BLaER1 treated with 17β-estradiol and CSF1 and Interleukin-3, amounts not matched to agents 10 nM and 100 nM (cell line): ENCODE results near the gene MICAL3.
"Not testable (repeated sequence)": the region's sequence is repeated elsewhere in the genome, so short reads cannot be mapped to it uniquely, and the experiment has no call there.

Source experiments
- H3K27ac ChIP-seq, 11 experiments: shearing (Covaris generic); formaldehyde crosslinking; 2 replicates each; pipeline ENCODE4 v1.8.1; 2022
- H3K27me3 ChIP-seq, 11 experiments: shearing (Covaris generic); formaldehyde crosslinking; 2 replicates each; pipeline ENCODE4 v1.8.1; 2022
- H3K36me3 ChIP-seq, 11 experiments: shearing (Covaris generic); formaldehyde crosslinking; 2 replicates each; pipeline ENCODE4 v1.8.1; 2022
- H3K4me1 ChIP-seq, 10 experiments: shearing (Covaris generic); formaldehyde crosslinking; 2 replicates each; pipeline ENCODE4 v1.8.1; 2022
- H3K4me2 ChIP-seq, 11 experiments: shearing (Covaris generic); formaldehyde crosslinking; 2 replicates each; pipeline ENCODE4 v1.8.1; 2022
- H3K4me3 ChIP-seq, 10 experiments: shearing (Covaris generic); formaldehyde crosslinking; 2 replicates each; pipeline ENCODE4 v1.8.1; 2022
- H3K9ac ChIP-seq, 11 experiments: shearing (Covaris generic); formaldehyde crosslinking; 2 replicates each; pipeline ENCODE4 v1.8.1; 2022
- H3K9me3 ChIP-seq, 11 experiments: shearing (Covaris generic); formaldehyde crosslinking; replicated peaks in 1 of 11; 2 replicates each; pipeline ENCODE4 v1.8.1; 2022
- H4K20me1 ChIP-seq, 11 experiments: shearing (Covaris generic); formaldehyde crosslinking; 2 replicates each; pipeline ENCODE4 v1.8.1; 2022
- Cebpa-rat ChIP-seq, 11 experiments: shearing (Covaris generic); IDR thresholded peaks; 2 replicates each; pipeline ENCODE4 v1.8.1; 2022

Gene MICAL3

DNA sequence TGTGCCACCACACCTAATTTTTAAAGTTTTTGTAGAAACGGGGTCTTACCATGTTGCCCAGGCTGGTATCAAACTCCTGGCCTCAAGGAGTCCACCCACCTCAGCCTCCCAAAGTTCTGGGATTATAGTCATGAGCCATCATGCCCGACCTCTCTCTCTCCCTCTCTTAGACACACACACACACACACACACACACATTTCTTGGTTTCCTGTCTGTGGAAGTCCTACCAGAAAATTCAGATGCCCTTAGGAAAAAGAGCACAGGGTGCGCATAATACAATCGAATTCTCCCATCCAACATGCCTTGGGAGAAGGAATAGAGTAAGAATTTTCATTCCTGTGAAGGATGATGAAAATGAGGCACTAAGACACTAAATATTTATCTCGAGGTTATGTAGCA, 10.4 kb downstream of the MICAL3 start:
- H3K9me3 ChIP-seq: no peaks in the 10 kb centered on the region
- H3K27ac ChIP-seq: no peak overlapping the region
- no peak overlapping the region for H3K4me2 ChIP-seq
- no peaks in the 10 kb centered on the region for H3K36me3 ChIP-seq
- no peak overlapping the region for H3K4me3 ChIP-seq
- no peak for TF ChIP-seq Cebpa-rat (IDR thresholded peaks at IDR 0.05)
- H3K27me3 ChIP-seq: no peaks in the 10 kb centered on the region
- H3K9ac ChIP-seq: no peak overlapping the region
- no peaks in the 10 kb centered on the region for H4K20me1 ChIP-seq
- H3K4me1 ChIP-seq: peaks cover 0 to 11% (median 6%) of the 10 kb centered on the region in 10 experiments; a peak in 8 of 20 replicates

DNA sequence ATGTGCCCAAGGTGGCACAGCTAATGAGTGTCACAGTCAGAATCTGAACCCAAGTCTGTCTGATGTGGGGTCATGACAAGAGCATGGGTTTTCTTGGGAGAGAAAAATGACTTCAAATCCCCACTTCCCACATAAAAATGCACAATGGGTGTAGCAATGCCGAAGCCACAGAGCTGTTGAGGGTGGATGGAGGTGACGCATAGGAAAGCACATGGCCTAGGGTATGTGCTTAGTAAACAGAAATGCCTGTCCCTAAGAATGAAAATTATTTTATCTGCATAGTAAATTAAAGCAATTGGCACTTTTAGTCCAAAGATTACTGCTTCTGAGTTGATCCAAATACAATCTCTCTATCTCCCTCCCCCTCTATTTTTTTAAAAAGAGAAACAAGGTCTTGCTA, 10.9 kb downstream of the MICAL3 start:
- no peak overlapping the region for H3K9ac ChIP-seq
- H3K9me3 ChIP-seq: no peaks in the 10 kb centered on the region
- no peak for TF ChIP-seq Cebpa-rat (IDR thresholded peaks at IDR 0.05)
- H3K27ac ChIP-seq: no peak overlapping the region
- H3K4me2 ChIP-seq: no peak overlapping the region
- peaks cover 0 to 11% (median 6%) of the 10 kb centered on the region in 10 experiments; a peak in 10 of 20 replicates for H3K4me1 ChIP-seq
- H3K27me3 ChIP-seq: no peaks in the 10 kb centered on the region
- H4K20me1 ChIP-seq: no peaks in the 10 kb centered on the region
- no peak overlapping the region for H3K4me3 ChIP-seq
- no peaks in the 10 kb centered on the region for H3K36me3 ChIP-seq

DNA sequence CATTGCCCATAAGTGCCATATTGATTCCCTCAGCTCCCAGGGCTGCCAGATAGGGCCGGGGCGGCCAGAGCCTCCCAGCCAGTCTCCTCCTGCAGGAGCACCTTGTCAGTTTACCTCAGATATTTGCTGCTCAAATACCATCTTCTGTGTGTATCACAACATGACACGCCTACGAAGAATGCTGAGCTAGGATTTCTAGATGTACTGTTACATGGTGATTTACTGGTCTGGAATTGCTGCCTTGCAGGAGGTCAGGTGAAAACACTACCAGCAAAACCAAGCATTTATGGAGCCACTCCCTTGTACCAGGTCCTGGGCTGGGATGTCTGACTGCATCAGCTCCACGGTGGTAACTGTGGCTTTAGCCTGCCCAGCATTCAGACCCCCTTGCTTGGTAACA, 11.8 kb downstream of the MICAL3 start:
- no peak overlapping the region for H3K27ac ChIP-seq
- TF ChIP-seq Cebpa-rat (IDR thresholded peaks at IDR 0.05): no peak
- H3K4me2 ChIP-seq: no peak overlapping the region
- no peaks in the 10 kb centered on the region for H3K27me3 ChIP-seq
- H3K4me3 ChIP-seq: no peak overlapping the region
- no peaks in the 10 kb centered on the region for H3K36me3 ChIP-seq
- no peak overlapping the region for H3K9ac ChIP-seq
- H3K9me3 ChIP-seq: no peaks in the 10 kb centered on the region; a peak in 1 of 22 replicates
- no peaks in the 10 kb centered on the region for H4K20me1 ChIP-seq
- H3K4me1 ChIP-seq: peaks cover 0 to 11% (median 6%) of the 10 kb centered on the region in 10 experiments; a peak in 10 of 20 replicates

DNA sequence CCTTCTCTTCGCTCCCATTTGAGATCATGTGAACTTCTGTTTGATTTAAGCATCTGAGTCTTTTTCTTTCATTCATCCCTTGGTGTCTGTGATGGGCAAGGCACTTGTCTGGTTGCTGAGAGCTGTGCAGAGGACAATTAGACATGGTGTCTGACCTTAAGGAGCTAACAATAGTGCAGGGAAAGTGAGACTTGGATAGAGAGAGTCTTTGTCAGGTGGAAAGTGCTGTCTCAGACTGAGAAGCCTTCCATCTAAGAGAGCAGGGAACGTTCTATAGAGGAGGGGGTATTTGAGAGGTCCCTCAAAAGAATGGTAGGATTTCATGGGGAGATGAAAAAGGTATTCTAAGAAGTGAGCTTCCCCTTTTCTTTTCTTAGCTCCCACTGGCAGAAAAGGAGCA, 14.1 kb downstream of the MICAL3 start:
- Histone ChIP-seq H3K4me2 (peak overlapping the region in 5 of 11 experiments; percentile 4 to 28 (median 12); a peak in 3 of 22 replicates), H4K20me1 (no peaks in the 10 kb centered on the region), H3K36me3 (no peaks in the 10 kb centered on the region), H3K9me3 (no peaks in the 10 kb centered on the region; a peak in 1 of 22 replicates), H3K4me1 (peaks cover 4 to 25% (median 17%) of the 10 kb centered on the region in 10 experiments), H3K27me3 (no peaks in the 10 kb centered on the region), H3K4me3 (no peak overlapping the region), H3K9ac (no peak overlapping the region), H3K27ac (no peak overlapping the region)
- TF ChIP-seq Cebpa-rat (IDR thresholded peaks at IDR 0.05): no peak

DNA sequence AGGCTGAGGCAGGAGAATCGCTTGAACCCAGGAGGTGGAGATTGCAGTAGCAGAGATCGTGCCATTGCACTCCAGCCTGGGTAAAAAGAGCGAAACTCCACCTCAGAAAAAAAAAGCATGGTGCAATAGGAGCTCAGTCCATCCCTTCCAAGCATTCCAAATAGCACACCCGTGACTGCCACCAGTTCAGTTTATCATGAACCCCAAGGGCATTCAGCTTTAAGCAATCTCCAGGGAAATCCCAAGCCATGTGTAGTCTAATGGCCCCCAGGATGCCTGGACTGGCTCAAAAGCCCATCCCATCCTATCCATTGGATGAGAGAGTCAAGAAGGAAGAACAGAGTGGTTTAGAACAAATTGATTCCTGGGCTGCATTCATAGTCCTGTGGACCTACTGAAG, 16.2 kb downstream of the MICAL3 start:
- Histone ChIP-seq H3K27me3 (no peaks in the 10 kb centered on the region), H3K4me2 (no peak overlapping the region; a peak in 1 of 22 replicates), H3K4me3 (no peak overlapping the region), H3K9ac (no peak overlapping the region), H4K20me1 (no peaks in the 10 kb centered on the region), H3K36me3 (no peaks in the 10 kb centered on the region), H3K4me1 (peaks cover 13 to 46% (median 37%) of the 10 kb centered on the region in 10 experiments), H3K27ac (no peak overlapping the region), H3K9me3 (no peaks in the 10 kb centered on the region; a peak in 1 of 22 replicates)
- no peak for TF ChIP-seq Cebpa-rat (IDR thresholded peaks at IDR 0.05)

DNA sequence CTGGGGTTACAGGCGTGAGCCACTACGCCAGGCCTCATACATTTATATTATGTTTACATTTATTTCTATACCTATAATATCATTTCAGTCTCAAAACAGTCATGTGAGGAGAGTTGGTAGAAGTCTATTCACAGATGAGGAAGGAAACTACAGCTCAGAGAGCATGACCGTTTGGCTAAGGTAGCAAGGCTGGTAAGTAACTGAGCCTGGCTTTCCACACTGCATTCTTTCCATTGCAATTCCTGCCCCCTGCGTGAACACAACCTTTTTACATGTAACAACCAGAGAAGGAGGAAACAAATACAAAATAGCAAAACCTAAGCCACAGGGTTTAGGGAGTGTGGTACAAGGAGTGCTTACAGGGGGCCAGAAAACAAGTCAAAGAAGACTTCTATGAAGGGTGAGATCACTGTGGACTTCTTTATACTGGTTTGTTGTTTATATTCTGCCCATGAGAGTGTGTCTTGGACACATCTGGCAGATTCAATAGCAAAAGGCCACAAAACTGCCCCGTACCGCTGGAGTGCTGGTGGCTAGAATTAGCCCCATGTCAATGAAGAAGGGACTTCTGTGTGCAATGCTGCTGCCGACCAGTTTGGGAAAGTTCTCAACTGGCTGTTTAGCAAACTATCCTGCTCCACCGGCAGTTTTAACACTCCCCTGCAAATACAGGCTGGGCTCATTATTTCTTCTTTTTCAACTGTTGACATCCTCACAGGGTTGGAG, 19.0 kb downstream of the MICAL3 start:
- Histone ChIP-seq H3K27me3 (peaks cover 3 to 7% (median 4%) of the 10 kb centered on the region in 11 experiments; a peak in 15 of 22 replicates), H3K9me3 (no peaks in the 10 kb centered on the region; a peak in 1 of 22 replicates), H3K9ac (peak overlapping the region in 7 of 11 experiments; percentile 9 to 56 (median 18); a peak in 7 of 22 replicates), H3K4me3 (no peak overlapping the region), H3K4me1 (peaks cover 16 to 47% (median 41%) of the 10 kb centered on the region in 10 experiments), H3K36me3 (no peaks in the 10 kb centered on the region), H3K27ac (peak overlapping the region in 7 of 11 experiments; percentile 40 to 64 (median 57); a peak in 14 of 22 replicates), H4K20me1 (peaks cover 0 to 10% (median 4%) of the 10 kb centered on the region in 11 experiments; a peak in 13 of 22 replicates), H3K4me2 (peak overlapping the region; percentile 35 to 83 (median 68))
- TF ChIP-seq Cebpa-rat (IDR thresholded peaks at IDR 0.05): 0 out of 22 replicates have a peak, but pooled peaks of 1 of the 11 experiments have one; percentile 2

DNA sequence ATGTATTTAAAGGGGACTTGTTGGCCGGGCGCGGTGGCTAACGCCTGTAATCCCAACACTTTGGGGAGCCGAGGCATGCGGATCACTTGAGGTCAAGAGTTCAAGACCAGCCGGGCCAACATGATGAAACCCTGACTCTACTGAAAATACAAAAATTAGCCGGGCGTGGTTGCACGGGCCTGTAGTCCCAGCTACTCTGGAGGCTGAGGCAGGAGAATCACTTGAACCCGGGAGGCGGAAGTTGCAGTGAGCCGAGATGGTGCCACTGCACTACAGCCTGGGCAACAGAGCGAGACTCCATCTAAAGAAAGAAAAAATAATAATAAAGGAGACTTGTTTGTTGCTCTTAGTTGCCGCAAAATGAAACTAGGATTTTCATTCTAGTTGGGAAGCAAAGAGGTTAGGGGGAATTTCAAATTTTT, 22.5 kb downstream of the MICAL3 start:
- not testable (repeated sequence) for H3K36me3 ChIP-seq, H3K9me3 ChIP-seq
- Histone ChIP-seq H3K4me1 (peaks cover 30 to 77% (median 64%) of the 10 kb centered on the region in 10 experiments), H3K4me3 (peak overlapping the region; percentile 79 to 97 (median 93)), H4K20me1 (peaks cover 0 to 44% (median 38%) of the 10 kb centered on the region in 11 experiments; a peak in 18 of 22 replicates), H3K27ac (peak overlapping the region in 9 of 11 experiments; percentile 83 to 95 (median 88); a peak in 14 of 22 replicates), H3K4me2 (peak overlapping the region; percentile 75 to 99 (median 97)), H3K9ac (peak overlapping the region; percentile 84 to 96 (median 90); a peak in 18 of 22 replicates), H3K27me3 (peaks cover 5 to 17% (median 11%) of the 10 kb centered on the region in 11 experiments; a peak in 15 of 22 replicates)

DNA sequence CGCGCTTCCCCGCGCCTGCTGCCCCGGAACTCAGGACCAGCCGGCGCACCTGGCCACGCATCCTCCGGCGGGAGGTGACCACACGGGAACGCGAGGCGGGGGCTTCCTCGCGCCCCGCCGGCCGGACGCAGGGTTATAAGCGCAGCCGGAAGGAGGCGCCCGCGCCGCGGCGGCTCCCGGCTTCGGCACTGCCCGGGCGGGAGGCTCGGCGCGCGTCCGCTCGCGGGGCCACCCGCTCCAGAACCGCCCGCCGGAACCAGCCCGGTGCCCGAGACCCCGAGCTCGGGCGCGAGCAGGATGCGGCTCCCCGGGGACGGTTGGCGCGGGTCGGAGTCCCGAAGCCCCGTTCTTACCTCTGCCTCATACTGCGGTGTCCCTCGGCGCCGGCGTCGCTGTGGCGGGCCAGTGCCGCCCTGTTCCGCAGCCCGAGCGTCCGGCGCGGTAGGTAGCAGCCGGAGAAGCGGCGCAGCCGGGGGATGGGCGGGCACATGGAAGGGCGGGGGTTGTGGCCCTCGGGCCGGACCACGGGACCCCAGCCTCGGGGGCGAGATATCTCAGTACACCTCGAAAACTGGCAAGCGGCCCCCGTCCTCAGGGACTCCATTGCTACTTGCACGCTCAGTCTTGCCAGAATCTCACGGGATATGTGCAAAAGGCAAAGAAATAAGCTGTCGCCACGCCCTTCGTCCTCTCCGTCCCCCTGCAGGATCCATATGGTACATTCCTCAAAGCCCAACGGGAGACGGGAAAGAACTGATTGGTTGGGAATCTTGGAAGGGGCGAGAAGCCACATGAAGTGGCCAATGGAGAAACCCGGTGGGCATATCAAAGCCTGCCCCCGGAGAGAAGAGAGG, 23.1 kb downstream of the MICAL3 start:
- Histone ChIP-seq H3K4me2 (peak overlapping the region; percentile 75 to 99 (median 97)), H3K4me1 (peaks cover 37 to 80% (median 69%) of the 10 kb centered on the region in 10 experiments)
- no peak for TF ChIP-seq Cebpa-rat (IDR thresholded peaks at IDR 0.05)

More for the DNA sequence above, 23.1 kb downstream of the MICAL3 start:
- Histone ChIP-seq H3K27ac (peak overlapping the region; percentile 83 to 96 (median 90)), H4K20me1 (peaks cover 0 to 50% (median 43%) of the 10 kb centered on the region in 11 experiments; a peak in 18 of 22 replicates), H3K4me3 (peak overlapping the region; percentile 79 to 97 (median 93)), H3K9me3 (no peaks in the 10 kb centered on the region), H3K36me3 (no peaks in the 10 kb centered on the region), H3K9ac (peak overlapping the region; percentile 84 to 96 (median 90)), H3K27me3 (peaks cover 5 to 17% (median 11%) of the 10 kb centered on the region in 11 experiments; a peak in 15 of 22 replicates)
